Measurements from ENCODE around the gene DPCD. TPM values are rescaled to one million over a fixed set of nuclear protein-coding genes. Genes with fewer than 3 reads are reported as not detected.
A peak's percentile ranks its signal among the peaks of the same experiment; 100 is the strongest.

Gene DPCD
- total RNA-seq (2014; rRNA removed; shearing (Covaris generic)), result 46.7 and 48.4 TPM in 2 replicates

DNA sequence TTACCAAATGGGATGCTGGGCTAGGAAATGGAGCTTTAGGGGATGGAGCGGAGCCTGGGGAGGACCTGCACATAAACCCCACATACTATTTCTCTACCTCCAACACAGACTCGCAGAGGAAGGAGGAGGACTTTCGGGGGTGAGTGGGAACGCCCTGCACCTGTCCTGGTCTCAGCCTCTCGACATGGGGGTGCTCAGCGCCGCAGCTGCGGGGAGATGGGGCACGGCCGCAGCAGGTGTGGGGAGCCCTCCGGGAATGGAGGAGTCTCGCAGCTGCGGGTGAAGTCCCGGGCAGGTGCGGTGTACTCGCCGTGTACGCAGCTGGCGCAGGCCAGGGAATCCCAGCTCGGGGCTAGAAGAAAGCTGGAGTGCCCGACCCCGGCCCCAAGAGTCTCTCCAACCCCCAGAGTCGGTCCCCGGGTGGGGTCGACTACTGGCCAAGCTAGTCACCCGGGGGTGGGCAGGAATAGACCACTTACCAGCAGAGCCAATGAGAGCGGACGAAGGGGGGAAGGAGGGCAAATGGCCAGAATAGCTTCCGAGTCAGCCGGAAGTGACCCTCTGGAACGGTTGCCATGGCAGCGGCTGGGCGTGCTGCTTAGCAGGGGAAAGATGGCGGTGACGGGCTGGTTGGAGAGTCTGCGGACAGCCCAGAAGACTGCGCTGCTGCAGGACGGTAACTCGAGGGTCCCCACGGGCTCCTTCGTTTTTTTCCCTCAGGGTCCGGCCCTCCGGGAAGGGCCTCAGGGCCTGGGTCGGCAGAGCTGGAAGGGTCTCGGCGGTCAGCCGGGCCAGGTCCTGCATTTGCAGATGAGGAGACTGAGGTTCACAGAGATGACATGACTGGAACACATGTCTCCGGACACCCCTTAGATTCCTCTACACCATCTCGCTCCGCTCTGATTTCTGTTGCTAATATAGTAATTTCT, at the start of gene DPCD, which contains the start of gene POLL:
TSS of gene DPCD (plus strand) at position 597 of the 929 bp plus-strand sequence. CDS start at position 613, 16 bp downstream.
TSS of gene POLL (minus strand) at position 533 of the 929 bp plus-strand sequence. CDS start 897 bp downstream, outside the sequence.
- peak; percentile 92 for DNase-seq (ENCODE audit: low read depth)

DNA sequence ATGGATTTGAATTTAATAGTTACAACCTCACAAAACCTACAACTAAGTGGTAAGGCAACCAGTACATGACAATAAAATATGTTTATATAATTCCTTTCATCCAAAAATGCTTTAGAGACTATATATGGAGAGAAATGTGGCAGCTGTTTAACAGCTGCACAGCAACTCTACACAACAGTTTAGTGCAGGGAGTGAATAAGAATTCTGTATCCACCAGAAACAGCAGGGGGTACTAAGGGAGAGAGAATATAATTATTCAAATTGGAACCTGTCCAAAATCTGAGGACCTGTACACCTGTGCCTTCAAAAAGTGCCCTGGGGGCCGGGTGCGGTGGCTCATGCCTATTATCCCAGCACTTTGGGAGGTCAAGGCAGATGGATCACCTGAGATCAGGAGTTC, 49.7 kb upstream of the DPCD start:
- DNase-seq (ENCODE audit: low read depth), result no peak

DNA sequence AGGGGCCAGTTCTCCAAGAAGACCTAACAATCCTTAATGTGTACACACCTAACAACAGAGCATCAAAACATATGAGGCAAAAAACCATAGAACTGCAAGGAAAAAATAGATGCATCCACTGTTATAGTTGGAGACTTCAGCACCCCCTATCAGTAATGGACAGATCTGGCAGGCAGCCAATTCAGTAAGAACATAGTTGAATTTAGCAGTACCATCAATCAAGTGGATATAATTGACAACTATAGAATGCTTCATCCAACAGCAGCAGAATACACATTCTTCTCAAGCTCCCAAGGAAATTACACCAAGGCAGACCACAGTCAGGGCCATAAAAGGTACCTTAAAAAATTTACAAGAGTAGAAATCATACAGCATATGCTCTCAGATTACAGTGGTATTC, 42.2 kb upstream of the DPCD start:
- no peak for DNase-seq (ENCODE audit: low read depth)

DNA sequence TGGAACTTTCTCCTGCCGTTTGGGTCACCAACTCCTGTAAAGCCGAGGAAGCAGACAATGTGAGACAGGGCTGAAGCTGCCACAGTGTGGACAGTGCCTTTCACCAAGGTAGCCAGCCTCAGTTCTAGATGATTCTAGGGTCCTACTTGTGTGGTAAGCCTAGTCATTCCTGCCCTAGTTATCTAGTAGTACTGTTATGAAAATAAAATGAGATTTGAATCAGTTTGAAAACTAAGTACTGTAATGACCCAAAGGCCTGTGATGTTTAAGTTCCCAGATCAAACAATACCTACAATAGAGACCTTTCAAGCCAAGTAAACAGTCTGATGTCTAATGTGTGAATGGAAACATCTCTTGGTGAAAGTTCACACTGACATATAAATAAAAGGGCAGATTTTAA, 37.2 kb upstream of the DPCD start:
- no peak for DNase-seq (ENCODE audit: low read depth)

DNA sequence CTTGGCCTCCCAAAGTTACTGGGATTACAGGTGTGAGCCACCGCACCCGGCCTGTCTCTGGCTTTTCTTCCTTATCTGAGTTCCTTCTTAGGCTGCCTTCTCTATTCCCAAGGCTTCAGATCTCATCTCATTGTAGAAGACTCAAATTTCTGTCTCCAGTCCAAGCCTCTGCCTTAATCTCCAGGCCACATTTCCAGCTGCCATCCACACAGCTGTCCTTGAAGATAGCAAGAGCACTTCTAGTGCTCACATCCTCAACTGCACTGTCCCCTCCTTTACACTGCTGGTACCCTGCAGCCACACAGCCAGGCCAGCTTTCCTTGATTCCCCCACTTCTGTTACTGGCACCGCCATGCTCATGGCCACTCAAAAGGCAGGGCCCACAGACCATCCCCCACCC, 35.7 kb upstream of the DPCD start:
- DNase-seq (ENCODE audit: low read depth), result no peak

DNA sequence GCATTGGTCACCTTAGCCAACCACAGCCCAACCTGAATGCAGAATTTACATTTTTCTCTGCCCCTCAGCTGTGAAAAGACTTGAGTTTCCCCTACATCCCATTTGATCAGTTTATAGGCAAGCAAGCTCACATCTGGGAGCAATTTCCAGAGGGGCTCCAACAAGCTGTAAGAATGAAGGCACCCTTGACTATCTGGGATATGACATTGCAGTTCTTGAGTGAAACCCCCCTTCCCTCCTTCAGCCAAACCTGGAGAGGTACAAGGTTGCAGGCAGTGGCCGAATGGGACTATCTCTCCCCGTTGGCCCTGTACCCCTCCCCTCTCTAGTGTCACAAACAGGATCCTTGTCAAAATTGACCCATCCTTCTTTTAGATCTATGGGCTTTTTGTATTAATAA, 30.6 kb upstream of the DPCD start:
- DNase-seq (ENCODE audit: low read depth), result no peak

DNA sequence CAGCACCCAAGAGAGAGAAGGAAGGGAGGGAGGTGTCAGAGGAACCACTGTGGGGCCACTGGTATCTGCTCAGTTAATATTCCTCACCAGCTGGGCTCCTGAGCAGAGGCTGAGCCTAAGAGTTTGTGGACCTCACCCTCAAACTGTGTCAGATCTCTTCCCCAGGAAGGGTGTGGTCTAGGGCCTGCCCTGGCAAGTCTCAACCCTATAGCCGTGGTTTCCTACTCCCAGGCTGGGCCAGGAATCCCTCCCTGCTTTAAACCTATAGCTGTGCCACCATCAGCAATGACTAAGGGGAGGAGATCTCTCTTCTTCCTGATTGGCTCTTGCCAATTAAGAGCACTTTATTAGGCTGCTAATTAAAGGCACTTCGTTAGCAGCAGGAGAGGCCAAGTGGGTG, 29.9 kb upstream of the DPCD start:
- DNase-seq (ENCODE audit: low read depth), result no peak

DNA sequence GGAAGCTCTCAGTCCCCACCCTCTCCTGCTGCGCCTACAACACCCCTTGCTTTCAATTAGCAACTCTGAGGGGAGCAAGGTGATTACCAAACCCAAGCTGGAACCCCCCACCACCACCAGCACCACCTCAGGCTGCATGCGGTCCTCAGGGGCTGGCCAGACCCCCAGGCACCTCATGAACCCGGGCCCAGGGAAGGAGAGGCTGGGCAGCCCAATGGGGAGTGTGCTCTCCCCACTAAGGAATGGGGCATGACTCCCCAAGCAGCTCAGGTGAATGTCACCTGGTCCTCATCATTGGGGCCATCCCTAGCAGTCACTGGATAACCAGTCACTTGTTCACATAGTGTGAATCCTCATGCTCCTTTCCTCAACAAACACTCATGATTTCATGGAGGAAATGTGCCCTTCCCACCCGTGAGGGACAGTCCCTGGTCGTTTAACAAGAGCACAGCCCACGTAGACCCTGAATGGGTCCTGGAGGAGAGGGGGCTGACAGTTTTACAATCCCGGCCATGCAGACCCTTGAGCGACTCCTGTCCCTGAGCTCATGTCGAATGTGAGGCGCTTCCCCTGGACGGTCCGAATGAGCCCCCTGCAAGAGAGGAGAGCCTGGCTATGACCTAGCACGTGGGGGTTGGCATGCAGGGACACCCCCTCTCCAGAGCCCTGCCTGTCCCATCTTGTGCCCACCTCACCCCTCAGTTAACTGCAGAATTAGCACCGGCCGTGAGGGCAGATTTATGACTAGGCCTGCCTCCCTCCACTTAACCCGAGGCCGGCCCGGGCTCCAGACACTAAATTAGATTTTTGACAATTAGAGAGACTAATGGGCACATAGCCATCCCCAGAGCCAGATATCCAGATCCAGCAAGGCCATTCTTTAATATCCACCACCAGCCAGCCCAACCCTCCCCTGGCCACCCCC, 29.2 kb upstream of the DPCD start:
- no peak for DNase-seq (ENCODE audit: low read depth)

DNA sequence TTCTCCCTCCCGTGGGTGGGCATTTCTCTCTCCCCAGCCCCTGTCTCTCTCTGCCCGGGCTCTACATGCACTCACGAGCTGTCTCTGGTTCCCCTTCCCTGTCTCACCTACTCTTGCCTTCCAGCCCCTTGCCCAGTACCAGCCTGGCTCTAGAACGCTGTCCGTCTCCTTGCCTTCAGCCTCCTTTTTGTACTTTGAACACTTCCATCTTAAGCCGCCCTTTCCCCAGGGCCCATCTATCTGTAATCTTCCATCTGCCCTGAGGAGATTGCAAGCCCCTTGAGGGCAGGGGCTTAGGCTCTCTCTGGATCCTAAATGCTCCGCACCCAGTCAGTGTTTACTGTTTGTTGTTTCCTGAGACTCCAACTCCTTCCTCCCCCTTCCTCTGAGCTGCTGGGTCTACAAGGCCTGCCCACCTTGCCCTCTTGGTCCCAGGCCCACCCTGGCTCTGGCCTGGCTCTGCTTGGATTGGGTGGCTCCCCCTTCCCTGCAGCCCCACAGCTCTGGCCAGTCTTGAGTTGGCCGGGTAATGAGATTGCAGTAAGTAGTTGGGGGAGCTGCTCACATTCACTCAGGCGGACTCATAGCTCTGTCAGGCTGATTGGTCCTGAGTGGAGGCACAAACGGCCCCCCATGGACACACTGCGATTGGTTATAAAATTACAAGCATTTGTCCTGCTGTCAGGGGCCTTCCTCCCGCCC, 28.4 kb upstream of the DPCD start:
- DNase-seq (ENCODE audit: low read depth), result no peak

DNA sequence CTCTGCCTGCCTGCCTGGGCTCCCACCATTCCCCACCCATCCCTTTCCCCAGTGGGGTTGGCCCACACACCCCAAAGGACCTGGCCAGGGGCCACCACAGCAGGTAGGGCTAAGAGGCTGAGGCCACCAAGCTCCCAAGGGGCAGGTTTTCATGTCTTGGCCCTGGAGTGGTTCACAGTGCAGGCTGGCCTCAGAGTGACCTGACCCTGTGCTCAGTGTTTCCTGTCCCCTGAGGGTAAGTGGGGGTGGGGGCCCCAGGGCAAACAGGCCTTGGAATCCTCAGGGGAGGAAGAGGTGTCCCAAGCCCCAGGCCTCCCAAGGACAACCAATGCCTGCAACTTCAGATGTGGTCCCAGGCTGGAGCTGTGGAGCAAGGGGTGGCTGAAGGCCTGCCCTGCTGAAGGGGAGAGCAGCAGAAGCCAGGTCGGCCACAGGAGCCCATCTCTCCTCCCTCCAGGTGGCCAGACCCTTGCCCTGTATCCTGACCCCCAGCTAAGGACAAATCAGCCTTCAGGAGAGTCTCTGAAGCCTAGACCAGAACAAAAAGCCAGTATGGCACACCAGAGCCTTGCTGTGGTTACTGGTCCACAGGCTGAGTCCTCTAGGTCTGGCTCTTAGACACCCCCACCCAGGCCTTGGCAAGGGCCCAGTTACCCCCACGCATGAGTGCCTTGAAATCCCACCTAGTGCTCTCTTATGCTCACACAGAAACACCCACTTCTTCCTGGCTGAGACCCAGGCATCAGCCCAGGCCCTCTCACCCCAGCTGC, 27.6 kb upstream of the DPCD start:
- DNase-seq (ENCODE audit: low read depth), result no peak

DNA sequence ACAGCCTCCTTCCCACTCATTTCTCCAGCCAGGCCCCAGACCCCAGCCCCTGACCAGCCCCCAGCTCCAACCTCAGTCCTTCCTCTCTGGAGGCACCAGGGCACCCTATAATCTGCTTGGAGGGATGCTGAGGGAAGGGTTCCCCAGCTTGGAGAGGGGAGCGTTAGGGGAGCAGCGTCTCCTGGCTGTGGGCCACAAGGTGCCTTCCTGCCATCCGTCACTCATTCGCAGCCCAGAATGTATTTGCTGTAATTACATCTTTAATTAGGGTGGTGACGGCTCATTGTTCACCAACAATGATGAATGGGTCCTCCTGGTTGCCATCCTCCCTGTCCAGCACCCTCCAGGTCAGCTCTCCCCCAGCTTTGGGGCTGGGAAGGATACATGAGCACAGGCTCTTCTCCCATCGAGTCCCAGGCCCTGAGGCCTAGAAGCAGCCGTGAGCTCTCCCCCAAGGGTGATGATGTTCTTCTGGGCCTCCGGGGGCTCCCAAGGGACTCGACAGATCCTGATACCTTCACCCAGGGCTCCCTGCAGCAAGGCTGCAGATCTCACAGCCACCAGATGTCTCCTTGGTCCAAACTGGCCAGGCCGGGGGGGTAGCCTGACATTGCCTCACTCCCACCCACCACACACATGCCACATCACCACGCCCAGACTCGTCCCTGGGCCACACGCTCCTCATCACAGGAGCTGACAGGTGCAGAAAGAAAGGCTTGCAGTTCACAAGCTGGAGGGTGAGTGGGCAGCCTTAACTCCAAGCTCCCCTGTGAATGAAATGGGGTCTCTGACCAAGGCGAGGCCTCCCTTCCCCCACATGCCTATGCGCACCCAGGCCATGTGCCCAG, 26.8 kb upstream of the DPCD start:
- DNase-seq (ENCODE audit: low read depth), result no peak

DNA sequence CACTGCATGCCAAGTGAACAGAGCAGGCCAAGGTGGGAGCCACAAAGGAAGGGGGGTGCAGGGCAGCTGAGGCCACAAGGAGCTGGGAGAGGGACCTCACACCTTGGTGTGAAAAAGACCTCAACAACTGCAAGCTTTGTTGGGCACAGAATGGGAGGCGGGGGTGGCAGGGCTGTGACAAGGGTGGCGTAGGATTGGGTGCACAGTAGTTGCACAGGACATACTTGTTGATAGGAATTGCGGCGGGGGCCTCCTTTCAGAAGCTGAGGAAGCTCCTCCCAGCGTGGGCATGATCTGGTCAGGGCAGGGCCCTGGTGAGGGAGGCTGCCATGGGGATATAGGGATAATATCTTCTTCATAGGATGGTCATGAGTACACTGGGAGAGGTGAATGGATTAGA, 25.9 kb upstream of the DPCD start:
- DNase-seq (ENCODE audit: low read depth), result no peak

DNA sequence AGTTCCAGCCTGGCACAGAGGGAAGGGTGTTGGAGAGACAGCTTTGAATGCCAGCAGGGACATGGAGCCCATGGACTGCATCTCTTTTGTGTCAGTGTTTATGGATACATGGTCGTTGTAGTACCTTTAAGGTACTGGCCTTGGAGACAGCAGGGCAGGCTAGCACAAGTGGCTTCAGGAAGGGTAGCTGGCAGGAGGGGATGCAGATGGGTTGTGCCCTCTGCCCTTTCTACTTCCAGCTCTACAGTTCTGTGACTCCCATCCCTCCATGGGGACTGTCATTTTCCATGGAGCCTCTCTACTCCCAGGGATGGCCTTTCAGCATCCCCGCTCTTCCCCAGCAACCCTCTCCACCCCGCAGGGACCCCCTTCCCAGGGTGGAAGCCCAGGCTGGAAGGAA, 25.1 kb upstream of the DPCD start:
- no peak for DNase-seq (ENCODE audit: low read depth)

DNA sequence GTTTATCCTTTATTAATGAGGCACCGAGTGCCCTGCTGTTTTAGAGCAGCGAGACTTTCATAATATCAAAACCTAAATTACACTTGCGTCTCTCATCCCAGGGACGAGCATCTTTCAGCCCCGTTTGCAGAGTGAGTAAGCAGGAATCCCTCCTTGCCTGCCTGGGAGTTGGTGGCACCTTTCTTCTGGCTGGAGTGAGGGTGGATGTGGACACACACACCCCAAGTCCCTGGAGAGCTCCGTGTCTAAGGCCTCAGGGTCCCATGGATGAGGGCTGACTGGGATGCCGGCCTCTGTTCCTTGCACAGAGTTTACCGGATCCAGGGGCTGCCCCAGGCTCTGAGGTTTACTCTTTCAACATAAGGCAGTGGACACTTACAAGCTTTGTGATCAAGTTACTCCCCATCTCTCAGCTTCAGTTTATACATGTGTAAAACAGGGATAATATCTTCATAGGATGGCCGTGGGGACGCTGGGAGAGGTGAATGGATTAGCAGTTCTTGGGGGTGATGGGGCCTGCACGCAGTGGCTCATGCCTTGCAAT, 24.6 kb upstream of the DPCD start:
- no peak for DNase-seq (ENCODE audit: low read depth)

DNA sequence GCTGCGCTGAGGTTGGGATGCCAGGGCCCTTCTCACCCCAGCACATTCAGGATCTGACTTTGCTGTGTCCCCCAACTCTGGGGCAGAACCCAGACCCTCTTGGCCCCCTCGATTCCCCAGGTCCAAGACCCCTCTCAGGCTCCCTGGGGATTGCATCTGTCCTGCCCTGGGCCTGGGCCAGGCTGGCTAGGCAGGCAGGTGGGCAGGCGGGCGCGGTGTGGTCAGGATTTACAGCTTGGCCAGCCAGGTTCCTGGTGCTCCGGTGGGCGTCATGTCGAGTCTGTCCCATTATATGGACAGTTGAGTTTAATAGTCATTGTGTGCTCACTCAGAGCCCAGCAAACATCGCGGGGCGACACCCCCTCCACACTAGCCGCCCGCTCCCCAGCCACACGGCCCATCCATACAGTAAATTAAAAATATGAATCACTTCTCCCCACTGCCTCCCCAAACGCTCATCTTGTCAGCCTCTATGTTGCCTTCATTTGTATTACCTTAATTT, 23.6 kb upstream of the DPCD start:
- no peak for DNase-seq (ENCODE audit: low read depth)

DNA sequence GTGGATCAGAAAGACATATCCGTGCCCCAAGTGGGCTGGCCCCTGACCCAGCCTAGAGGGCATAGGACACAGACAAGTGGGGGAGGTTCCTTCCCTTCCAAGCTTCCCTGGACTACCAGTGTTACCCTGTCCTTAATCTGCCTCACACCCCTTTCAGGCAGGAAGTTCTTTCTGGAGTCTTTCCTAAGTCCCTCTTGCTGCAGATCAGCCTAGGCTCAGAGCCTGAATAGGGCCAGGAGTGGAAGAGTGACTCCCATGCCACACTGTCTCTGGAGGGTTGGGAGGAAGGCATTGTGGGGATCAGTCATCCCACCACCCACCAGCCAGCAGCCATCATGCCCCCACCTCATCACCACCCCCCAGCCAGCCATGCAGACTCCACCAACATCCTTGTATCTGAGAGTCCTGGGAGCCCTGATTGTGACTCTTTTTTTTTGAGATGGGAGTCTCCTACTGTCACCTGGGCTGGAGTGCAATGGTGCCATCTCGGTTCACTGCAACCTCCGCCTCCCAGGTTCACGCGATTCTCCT, 22.7 kb upstream of the DPCD start:
- DNase-seq (ENCODE audit: low read depth), result no peak

DNA sequence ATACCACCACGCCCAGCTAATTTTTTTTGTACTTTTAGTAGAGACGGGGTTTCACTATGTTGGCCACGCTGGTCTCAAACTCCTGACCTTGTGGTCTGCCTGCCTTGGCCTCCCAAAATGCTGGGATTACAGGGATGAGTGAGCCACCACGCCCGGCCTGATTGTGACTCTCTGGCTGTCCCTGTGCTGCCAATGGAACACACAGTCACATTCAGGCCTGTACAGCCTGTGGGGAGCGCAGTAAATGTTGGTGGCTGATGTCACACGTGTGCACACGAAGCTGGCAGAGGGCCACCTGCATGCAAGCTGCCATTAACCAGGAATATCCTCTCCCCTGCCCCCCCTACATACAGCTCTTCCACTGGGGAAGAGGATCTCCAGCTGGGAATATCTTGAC, 22.2 kb upstream of the DPCD start:
- no peak for DNase-seq (ENCODE audit: low read depth)

DNA sequence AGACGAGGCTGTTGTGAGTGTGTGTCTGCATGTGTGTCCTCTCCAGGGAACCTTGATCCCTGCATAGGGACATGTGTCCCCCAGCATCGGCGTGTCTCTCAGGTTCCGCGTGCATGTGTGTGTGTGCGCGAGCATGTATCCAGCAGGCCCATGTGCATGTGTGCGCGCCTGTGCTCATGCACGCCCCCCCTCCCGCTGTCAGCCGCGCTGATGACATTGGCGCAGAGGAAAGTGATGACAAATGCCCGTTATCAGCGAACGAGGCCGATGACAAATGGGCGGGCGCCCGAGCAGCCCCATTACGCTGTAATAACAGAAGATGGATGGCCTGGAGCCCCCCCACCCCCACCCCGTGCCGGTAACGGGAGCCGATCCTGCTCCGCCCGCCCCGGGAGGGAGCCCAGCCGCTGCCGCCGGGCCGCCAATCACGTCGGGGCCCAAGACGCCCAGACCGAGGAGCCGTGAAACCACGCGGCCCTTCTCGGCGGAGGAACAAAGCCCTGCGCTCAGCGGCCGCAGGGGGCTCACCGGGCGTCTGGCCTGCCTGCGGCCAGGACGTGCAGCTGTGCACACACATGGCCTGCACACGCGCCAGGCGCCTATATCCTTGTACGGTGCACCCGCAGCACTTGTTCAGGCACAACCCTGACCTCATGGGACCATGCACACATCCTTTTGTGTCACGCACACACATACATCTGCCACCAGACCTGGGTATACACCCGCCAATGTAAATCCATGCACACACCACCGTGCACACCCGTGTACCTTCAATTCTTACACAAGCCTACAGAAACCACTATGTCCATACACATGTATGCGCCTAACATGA, 21.6 kb upstream of the DPCD start:
- no peak for DNase-seq (ENCODE audit: low read depth)

All from M059J (cell line).